H9 (cell line): ENCODE measurements around the gene ERMP1. TPM values are rescaled to one million over a fixed set of nuclear protein-coding genes. Genes with fewer than 3 reads are reported as not detected.

ENCODE experiments used
- DNase-seq: peaks from one replicate; pipeline ENCODE4 v3.0.0-alpha.2; 2017
- H2AFZ ChIP-seq: one replicate; pipeline ENCODE4 v1.6.1; 2013; ENCODE audit warnings: mild to moderate bottlenecking, low read length, control low read depth, moderate library complexity
- H2AK5ac ChIP-seq: 2 replicates; pipeline ENCODE4 v1.6.1; 2013; ENCODE audit warnings: low read length, control low read depth, mixed read lengths; ENCODE audit not compliant: insufficient read length
- H2BK120ac ChIP-seq: one replicate; pipeline ENCODE4 v1.6.1; 2013; ENCODE audit warnings: low read depth, mild to moderate bottlenecking, low read length, control low read depth, inconsistent platforms; ENCODE audit not compliant: poor library complexity, severe bottlenecking
- H2BK12ac ChIP-seq: 2 replicates; pipeline ENCODE4 v1.6.1; 2013; ENCODE audit warnings: low read length, control low read depth, mixed read lengths, low read depth; ENCODE audit not compliant: insufficient read length
- H2BK15ac ChIP-seq: 2 replicates; pipeline ENCODE4 v1.6.1; 2013; ENCODE audit warnings: low read depth, low read length, control low read depth
- H2BK20ac ChIP-seq: one replicate; pipeline ENCODE4 v1.6.1; 2013; ENCODE audit warnings: low read depth, mild to moderate bottlenecking, low read length, control low read depth, inconsistent platforms; ENCODE audit not compliant: poor library complexity, severe bottlenecking
- H2BK5ac ChIP-seq: 2 replicates; pipeline ENCODE4 v1.6.1; 2013; ENCODE audit warnings: low read length, control low read depth, mixed read lengths; ENCODE audit not compliant: insufficient read length
- H3K14ac ChIP-seq: 2 replicates; pipeline ENCODE4 v1.6.1; 2013; ENCODE audit warnings: low read length, control low read depth; ENCODE audit not compliant: insufficient read depth
- H3K18ac ChIP-seq: 2 replicates; pipeline ENCODE4 v1.6.1; 2013; ENCODE audit warnings: low read depth, mild to moderate bottlenecking, mixed read lengths, low read length, control low read depth; ENCODE audit not compliant: insufficient read length
- H3K23ac ChIP-seq: 2 replicates; pipeline ENCODE4 v1.6.1; 2013; ENCODE audit warnings: low read length, control low read depth, mixed read lengths, low read depth; ENCODE audit not compliant: insufficient read length
- H3K23me2 ChIP-seq: 2 replicates; pipeline ENCODE4 v1.6.1; 2013; ENCODE audit warnings: low read depth, mild to moderate bottlenecking, mixed read lengths, low read length, control low read depth; ENCODE audit not compliant: insufficient read length, poor library complexity, severe bottlenecking
- H3K27ac ChIP-seq: 2 replicates; pipeline ENCODE4 v1.5.1; 2013; ENCODE audit warnings: low read length, control low read depth, mixed read lengths, low read depth; ENCODE audit not compliant: insufficient read length
- H3K27me3 ChIP-seq: 2 replicates; pipeline ENCODE4 v1.6.1; 2013; ENCODE audit warnings: low read length, control low read depth, inconsistent platforms; ENCODE audit not compliant: insufficient read depth
- H3K4ac ChIP-seq: 2 replicates; pipeline ENCODE4 v1.6.1; 2013; ENCODE audit warnings: low read depth, mild to moderate bottlenecking, control low read depth, inconsistent platforms, low read length, moderate library complexity
- H3K4me1 ChIP-seq: 2 replicates; pipeline ENCODE4 v1.6.1; 2013; ENCODE audit warnings: low read length, control low read depth, inconsistent platforms; ENCODE audit not compliant: insufficient read depth
- H3K4me2 ChIP-seq: 2 replicates; pipeline ENCODE4 v1.6.1; 2013; ENCODE audit warnings: low read length, control low read depth, mixed read lengths; ENCODE audit not compliant: insufficient read length, insufficient read depth
- H3K56ac ChIP-seq: 2 replicates; pipeline ENCODE4 v1.6.1; 2013; ENCODE audit warnings: low read depth, mild to moderate bottlenecking, mixed read lengths, low read length, control low read depth; ENCODE audit not compliant: insufficient read length
- H3K79me1 ChIP-seq: 2 replicates; pipeline ENCODE4 v1.6.1; 2013; ENCODE audit warnings: low read depth, mild to moderate bottlenecking, moderate library complexity, low read length, control low read depth, inconsistent platforms; ENCODE audit not compliant: insufficient read depth, poor library complexity, severe bottlenecking
- H3K79me2 ChIP-seq: 2 replicates; pipeline ENCODE4 v1.6.1; 2013; ENCODE audit warnings: low read length, control low read depth, inconsistent platforms; ENCODE audit not compliant: insufficient read depth
- H3K9ac ChIP-seq: 2 replicates; pipeline ENCODE4 v1.6.1; 2013; ENCODE audit warnings: low read length, control low read depth, mixed read lengths; ENCODE audit not compliant: insufficient read length; ENCODE audit errors: extremely low read depth
- H3K9me3 ChIP-seq: one replicate; pipeline ENCODE4 v1.6.1; 2013; ENCODE audit warnings: low read depth, low read length, inconsistent platforms; ENCODE audit not compliant: control insufficient read depth
- H3T11ph ChIP-seq: one replicate; pipeline ENCODE4 v1.6.1; 2013; ENCODE audit warnings: mild to moderate bottlenecking, low read length, control low read depth, inconsistent platforms
- H4K20me1 ChIP-seq: one replicate; pipeline ENCODE4 v1.6.1; 2013; ENCODE audit not compliant: control insufficient read depth, insufficient read length, insufficient read depth
- H4K5ac ChIP-seq: 2 replicates; pipeline ENCODE4 v1.6.1; 2013; ENCODE audit warnings: low read depth, mild to moderate bottlenecking, mixed read lengths, low read length, control low read depth; ENCODE audit not compliant: insufficient read length
- H4K8ac ChIP-seq: replicated peaks from 2 replicates; pipeline ENCODE4 v1.6.1; 2013; ENCODE audit warnings: low read length, control low read depth, mixed read lengths, low read depth; ENCODE audit not compliant: insufficient read length
- H4K91ac ChIP-seq: 2 replicates; pipeline ENCODE4 v1.6.1; 2013; ENCODE audit warnings: low read depth, mild to moderate bottlenecking, moderate library complexity, mixed read lengths, low read length, control low read depth; ENCODE audit not compliant: insufficient read length
- H3K27ac Mint-ChIP-seq, 3 experiments: 2 replicates in 2 of 3; 3 replicates in 1 of 3; pipeline ENCODE4 v1.8.0; 2020 to 2021; ENCODE audit warnings: mixed read lengths in 3 of 3, mild to moderate bottlenecking in 1 of 3, moderate library complexity in 1 of 3
- H3K27me3 Mint-ChIP-seq: 2 replicates; pipeline ENCODE4 v1.8.0; 2021; ENCODE audit warnings: low read depth, mild to moderate bottlenecking, moderate library complexity, mixed read lengths
- H3K36me3 Mint-ChIP-seq, 3 experiments: 2 replicates in 2 of 3; 3 replicates in 1 of 3; pipeline ENCODE4 v1.8.0; 2020 to 2021; ENCODE audit warnings: low read depth in 3 of 3, mixed read lengths in 3 of 3; ENCODE audit not compliant: insufficient read depth in 1 of 3
- H3K4me1 Mint-ChIP-seq, 2 experiments: 2 replicates each; pipeline ENCODE4 v1.8.0; 2020; ENCODE audit warnings: mixed read lengths in 2 of 2
- H3K4me3 Mint-ChIP-seq, 2 experiments: 2 replicates in 1 of 2; 3 replicates in 1 of 2; pipeline ENCODE4 v1.8.0; 2020 to 2021; ENCODE audit warnings: mild to moderate bottlenecking in 2 of 2, mixed read lengths in 2 of 2, moderate library complexity in 1 of 2
- H3K9me3 Mint-ChIP-seq, 2 experiments: 2 replicates in 1 of 2; 3 replicates in 1 of 2; pipeline ENCODE4 v1.8.0; 2020; ENCODE audit warnings: mild to moderate bottlenecking in 2 of 2, mixed read lengths in 2 of 2, moderate library complexity in 1 of 2
- CTCF ChIP-seq: fragments of 200-600 bp; sonication (generic); conservative IDR thresholded peaks from 3 replicates; pipeline ENCODE4 v1.8.0; 2021; ENCODE audit warnings: antibody characterized with exemption, mild to moderate bottlenecking
- WGBS: extraction: QIAGEN DNeasy Blood & Tissue Kit; methylation state at CpG from one replicate; pipeline ENCODE4 v1.1.7; 2013; ENCODE audit warnings: missing lambda C conversion rate, low lambda C conversion rate, mixed read lengths; ENCODE audit not compliant: insufficient read length; ENCODE audit errors: extremely low coverage; 5-methylcytosine and 5-hydroxymethylcytosine counted together
- total RNA-seq: library from RNA; stranded (reverse); gene quantifications from 2 replicates; pipeline ENCODE4 v1.2.1, GENCODE V29; 2021

Gene ERMP1
- total RNA-seq, 1 experiment from 2014 or later = 20.2 TPM

- H3K36me3 Mint-ChIP-seq = peaks cover 0 to 5% (median 4%) of the 10 kb centered on the region in 3 experiments; a peak in 3 of 7 replicates
- H4K8ac ChIP-seq = no peak overlapping the region
- DNase-seq = no peak
- no peak overlapping the region for H2BK15ac ChIP-seq
- no peak overlapping the region for H2BK120ac ChIP-seq
- no peak overlapping the region for H3K4me2 ChIP-seq
- H2AK5ac ChIP-seq = no peak overlapping the region
- H3K23me2 ChIP-seq = no peaks in the 10 kb centered on the region
- no CpG with 5 or more reads among the region's 3 CpGs for WGBS
- no peak overlapping the region for H2BK12ac ChIP-seq
- H4K91ac ChIP-seq = no peak overlapping the region
- no peak overlapping the region for H3K4ac ChIP-seq
- H3T11ph ChIP-seq = no peak overlapping the region
- H4K5ac ChIP-seq = no peak overlapping the region
- H2AFZ ChIP-seq = no peak overlapping the region
- H3K4me1 Mint-ChIP-seq = no peaks in the 10 kb centered on the region
- H3K14ac ChIP-seq = no peak overlapping the region
- H4K20me1 ChIP-seq = no peaks in the 10 kb centered on the region
- H3K27ac Mint-ChIP-seq = no peak overlapping the region; a peak in 1 of 7 replicates
- no peaks in the 10 kb centered on the region for H3K9me3 ChIP-seq
- no peak overlapping the region for H2BK5ac ChIP-seq
- H3K27me3 ChIP-seq = no peaks in the 10 kb centered on the region
- H3K23ac ChIP-seq = no peak overlapping the region
- H3K18ac ChIP-seq = no peak overlapping the region
- H3K27me3 Mint-ChIP-seq = no peaks in the 10 kb centered on the region
- no peak overlapping the region for H3K9ac ChIP-seq
- no peaks in the 10 kb centered on the region for H3K79me2 ChIP-seq
- TF ChIP-seq CTCF = no peak
- no peaks in the 10 kb centered on the region for H3K79me1 ChIP-seq
- no peak overlapping the region for H3K56ac ChIP-seq
- no peak overlapping the region for H2BK20ac ChIP-seq
- no peaks in the 10 kb centered on the region for H3K4me1 ChIP-seq
- H3K9me3 Mint-ChIP-seq = no peaks in the 10 kb centered on the region
- H3K27ac ChIP-seq = no peak overlapping the region
- H3K4me3 Mint-ChIP-seq = no peak overlapping the region
Observed at GRCh38 chr9:5801739-5802113, 31.2 kb downstream of the ERMP1 start.
